GM23338 (cell line): ENCODE measurements around the gene PSMB10. TPM values are rescaled to one million over a fixed set of nuclear protein-coding genes. Genes with fewer than 3 reads are reported as not detected.

Experiments
- ATAC-seq: fragments of 200-7000 bp; cut with Tn5 transposase; 3 replicates; pipeline ENCODE4 v1.9.1; 2020
- DNase-seq: peaks from one replicate; pipeline ENCODE4 v3.0.0-alpha.2; 2015; ENCODE audit warnings: low spot score
- H2AFZ ChIP-seq: fragments of 200-600 bp; sonication (generic); 2 replicates; pipeline ENCODE4 v1.8.0; 2016; ENCODE audit warnings: antibody characterized with exemption, mild to moderate bottlenecking, moderate library complexity
- H3F3A ChIP-seq: fragments of 200-600 bp; sonication (generic); replicated peaks from 2 replicates; pipeline ENCODE4 v1.8.0; 2017; ENCODE audit warnings: antibody characterized with exemption, mixed run types, low read depth
- H3K27ac ChIP-seq: fragments of 200-600 bp; sonication (generic); 2 replicates; pipeline ENCODE4 v1.6.1; 2016; ENCODE audit warnings: low read depth
- H3K27me3 ChIP-seq: fragments of 200-600 bp; sonication (generic); 2 replicates; pipeline ENCODE4 v1.8.0; 2016; ENCODE audit warnings: mild to moderate bottlenecking, mixed run types, moderate library complexity; ENCODE audit not compliant: insufficient read depth
- H3K36me3 ChIP-seq: fragments of 200-600 bp; sonication (generic); 2 replicates; pipeline ENCODE4 v1.8.0; 2016; ENCODE audit warnings: mild to moderate bottlenecking; ENCODE audit not compliant: insufficient read depth
- H3K4me1 ChIP-seq: fragments of 200-600 bp; sonication (generic); 2 replicates; pipeline ENCODE4 v1.8.0; 2016; ENCODE audit warnings: mild to moderate bottlenecking, moderate library complexity; ENCODE audit not compliant: insufficient read depth
- H3K4me2 ChIP-seq: fragments of 200-600 bp; sonication (generic); 2 replicates; pipeline ENCODE4 v1.7.1; 2017; ENCODE audit warnings: mixed run types
- H3K4me3 ChIP-seq: fragments of 200-600 bp; sonication (generic); 2 replicates; pipeline ENCODE4 v1.6.1; 2016; ENCODE audit warnings: mixed run types
- H3K79me2 ChIP-seq: fragments of 200-600 bp; sonication (generic); replicated peaks from 2 replicates; pipeline ENCODE4 v1.8.0; 2017; ENCODE audit warnings: mild to moderate bottlenecking; ENCODE audit not compliant: insufficient read depth
- H3K9me2 ChIP-seq: fragments of 200-600 bp; sonication (generic); 2 replicates; pipeline ENCODE4 v1.8.0; 2017; ENCODE audit not compliant: insufficient read depth
- H4K20me1 ChIP-seq: fragments of 200-600 bp; sonication (generic); replicated peaks from 2 replicates; pipeline ENCODE4 v1.8.0; 2017; ENCODE audit warnings: mild to moderate bottlenecking; ENCODE audit not compliant: insufficient read depth
- H3K27ac Mint-ChIP-seq: 2 replicates; pipeline ENCODE4 v1.8.0; 2020; ENCODE audit warnings: inconsistent platforms, mild to moderate bottlenecking, moderate library complexity, mixed read lengths
- H3K27me3 Mint-ChIP-seq: 3 replicates; pipeline ENCODE4 v1.8.0; 2022; ENCODE audit warnings: low read depth, mild to moderate bottlenecking, moderate library complexity, mixed read lengths, inconsistent platforms; ENCODE audit not compliant: insufficient read depth, poor library complexity
- H3K36me3 Mint-ChIP-seq: 3 replicates; pipeline ENCODE4 v1.8.0; 2021; ENCODE audit warnings: low read depth, mild to moderate bottlenecking, inconsistent platforms, moderate library complexity, mixed read lengths
- H3K4me1 Mint-ChIP-seq: 3 replicates; pipeline ENCODE4 v1.8.0; 2020; ENCODE audit warnings: mild to moderate bottlenecking, inconsistent platforms, mixed read lengths
- H3K4me3 Mint-ChIP-seq: 3 replicates; pipeline ENCODE4 v1.8.0; 2021; ENCODE audit warnings: moderate library complexity, mild to moderate bottlenecking, inconsistent platforms, mixed read lengths
- H3K9me3 Mint-ChIP-seq: 3 replicates; pipeline ENCODE4 v1.8.0; 2020; ENCODE audit warnings: moderate library complexity, mild to moderate bottlenecking, inconsistent platforms, mixed read lengths
- CREB1 ChIP-seq: fragments of 250-450 bp; sonication (Bioruptor Pico); IDR thresholded peaks from 2 replicates; pipeline ENCODE4 v1.5.0; 2020; ENCODE audit warnings: low read depth, mild to moderate bottlenecking, moderate library complexity
- EZH2 ChIP-seq: fragments of 200-600 bp; sonication (generic); IDR thresholded peaks from one replicate; pipeline ENCODE4 v1.8.0; 2017; ENCODE audit warnings: antibody characterized with exemption, mild to moderate bottlenecking, low read depth; ENCODE audit not compliant: unreplicated experiment
- EZH2phosphoT487 ChIP-seq: fragments of 200-600 bp; sonication (generic); IDR thresholded peaks from one replicate; pipeline ENCODE4 v1.8.1; 2018; ENCODE audit warnings: antibody characterized with exemption; ENCODE audit not compliant: unreplicated experiment
- JUNB ChIP-seq: IDR thresholded peaks from one replicate; pipeline ENCODE4 v1.6.1; 2016; ENCODE audit warnings: antibody characterized with exemption; ENCODE audit not compliant: unreplicated experiment
- NANOG ChIP-seq: IDR thresholded peaks from 2 replicates; pipeline ENCODE4 v1.6.1; 2016; ENCODE audit warnings: antibody characterized with exemption, borderline replicate concordance
- POLR2AphosphoS5 ChIP-seq: IDR thresholded peaks from 2 replicates; pipeline ENCODE4 v1.6.1; 2016; ENCODE audit warnings: antibody characterized with exemption, low read depth
- STAT1 ChIP-seq: IDR thresholded peaks from one replicate; pipeline ENCODE4 v1.6.1; 2016; ENCODE audit warnings: antibody characterized with exemption; ENCODE audit not compliant: unreplicated experiment
- ZNF114 ChIP-seq: fragments of 250-450 bp; sonication (Bioruptor Pico); IDR thresholded peaks from 2 replicates; pipeline ENCODE4 v1.5.0; 2020; ENCODE audit warnings: mild to moderate bottlenecking, moderate library complexity
- ZNF331 ChIP-seq: fragments of 250-450 bp; sonication (Bioruptor Pico); IDR thresholded peaks from 2 replicates; pipeline ENCODE4 v1.5.0; 2020; ENCODE audit warnings: low read depth, mild to moderate bottlenecking, moderate library complexity
- polyA plus RNA-seq: library from polyadenylated mRNA; unstranded; fragments of >200 nt; fragmentation: Nextera tagmentation; extraction: Ambion mirVana; gene quantifications from 2 replicates; pipeline ENCODE4 v1.2.1, GENCODE V29; 2016
- total RNA-seq: library from RNA; depleted of rRNA; stranded (reverse); fragments of >200 nt; shearing (Covaris generic); gene quantifications from 2 replicates; pipeline ENCODE4 v1.2.3, GENCODE V29; 2014
- TF ChIP-seq, protein P1 (sequence below), 2 experiments: fragments of 200-600 bp in 1 of 2; sonication (generic) in 1 of 2; conservative IDR thresholded peaks; 2 replicates each; pipeline versions ENCODE4 v1.5.1 to v1.6.1; 2016 to 2017; ENCODE audit warnings: antibody characterized with exemption in 2 of 2, low read depth in 2 of 2, mild to moderate bottlenecking in 2 of 2, moderate library complexity in 1 of 2
- TF ChIP-seq, protein P2 (sequence below): IDR thresholded peaks from one replicate; pipeline ENCODE4 v1.6.1; 2018; ENCODE audit warnings: antibody characterized with exemption; ENCODE audit not compliant: unreplicated experiment
- TF ChIP-seq, protein P3 (sequence below): IDR thresholded peaks from 2 replicates; pipeline ENCODE4 v1.6.1; 2016; ENCODE audit warnings: antibody characterized with exemption
- TF ChIP-seq, protein P4 (sequence below): fragments of 250-450 bp; sonication (Bioruptor Pico); IDR thresholded peaks from 2 replicates; pipeline ENCODE4 v1.5.0; 2020; ENCODE audit warnings: mild to moderate bottlenecking, moderate library complexity

The PSMB10 gene
- total and polyA plus RNA-seq, 2 experiments from 2014 or later, result 27.5 to 114 TPM

DNA sequence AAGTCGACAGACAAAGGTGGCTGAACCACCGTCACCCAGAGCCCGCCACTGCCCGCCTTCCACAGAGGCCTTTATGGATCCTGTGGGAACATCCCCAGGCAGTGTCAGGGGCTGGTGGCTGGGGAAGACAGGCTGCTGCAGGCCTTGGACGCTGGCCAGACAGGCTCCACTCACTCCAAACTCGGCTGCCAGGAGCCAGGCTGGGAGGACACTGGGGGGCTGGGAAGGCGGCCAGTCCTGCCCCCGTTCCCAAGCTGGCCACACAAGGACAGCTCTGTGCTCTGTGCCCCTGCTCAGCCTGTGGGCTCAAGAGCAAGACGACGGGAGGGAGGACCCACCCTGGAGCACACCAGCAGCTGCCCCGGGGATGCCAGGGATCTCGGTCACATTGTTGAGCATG, 14.8 kb upstream of the PSMB10 start:
- H2AFZ ChIP-seq, result no peak overlapping the region
- ATAC-seq, result no peak
- H3K27ac Mint-ChIP-seq, result no peak overlapping the region
- no peaks in the 10 kb centered on the region for H3K9me2 ChIP-seq
- H3K4me1 ChIP-seq, result no peaks in the 10 kb centered on the region
- H3K79me2 ChIP-seq, result no peaks in the 10 kb centered on the region
- no peaks in the 10 kb centered on the region for H4K20me1 ChIP-seq
- no peak overlapping the region for H3K4me3 Mint-ChIP-seq
- H3K9me3 Mint-ChIP-seq, result no peaks in the 10 kb centered on the region
- no peaks in the 10 kb centered on the region for H3K27me3 ChIP-seq
- DNase-seq, result no peak
- H3F3A ChIP-seq, result no peaks in the 10 kb centered on the region
- no peak overlapping the region for H3K4me2 ChIP-seq
- no peaks in the 10 kb centered on the region for H3K4me1 Mint-ChIP-seq
- H3K4me3 ChIP-seq, result no peak overlapping the region
- no peak for TF ChIP-seq JUNB
- TF ChIP-seq NANOG, result no peak
- TF ChIP-seq, protein P1, sequence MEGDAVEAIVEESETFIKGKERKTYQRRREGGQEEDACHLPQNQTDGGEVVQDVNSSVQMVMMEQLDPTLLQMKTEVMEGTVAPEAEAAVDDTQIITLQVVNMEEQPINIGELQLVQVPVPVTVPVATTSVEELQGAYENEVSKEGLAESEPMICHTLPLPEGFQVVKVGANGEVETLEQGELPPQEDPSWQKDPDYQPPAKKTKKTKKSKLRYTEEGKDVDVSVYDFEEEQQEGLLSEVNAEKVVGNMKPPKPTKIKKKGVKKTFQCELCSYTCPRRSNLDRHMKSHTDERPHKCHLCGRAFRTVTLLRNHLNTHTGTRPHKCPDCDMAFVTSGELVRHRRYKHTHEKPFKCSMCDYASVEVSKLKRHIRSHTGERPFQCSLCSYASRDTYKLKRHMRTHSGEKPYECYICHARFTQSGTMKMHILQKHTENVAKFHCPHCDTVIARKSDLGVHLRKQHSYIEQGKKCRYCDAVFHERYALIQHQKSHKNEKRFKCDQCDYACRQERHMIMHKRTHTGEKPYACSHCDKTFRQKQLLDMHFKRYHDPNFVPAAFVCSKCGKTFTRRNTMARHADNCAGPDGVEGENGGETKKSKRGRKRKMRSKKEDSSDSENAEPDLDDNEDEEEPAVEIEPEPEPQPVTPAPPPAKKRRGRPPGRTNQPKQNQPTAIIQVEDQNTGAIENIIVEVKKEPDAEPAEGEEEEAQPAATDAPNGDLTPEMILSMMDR (conservative IDR thresholded peaks at IDR 0.05; ENCODE audit: low read depth in 2 of 2), result no peak
- no peak for TF ChIP-seq CREB1 (CRISPR knock-in tag)
- TF ChIP-seq POLR2AphosphoS5, result no peak
- TF ChIP-seq, protein P2, sequence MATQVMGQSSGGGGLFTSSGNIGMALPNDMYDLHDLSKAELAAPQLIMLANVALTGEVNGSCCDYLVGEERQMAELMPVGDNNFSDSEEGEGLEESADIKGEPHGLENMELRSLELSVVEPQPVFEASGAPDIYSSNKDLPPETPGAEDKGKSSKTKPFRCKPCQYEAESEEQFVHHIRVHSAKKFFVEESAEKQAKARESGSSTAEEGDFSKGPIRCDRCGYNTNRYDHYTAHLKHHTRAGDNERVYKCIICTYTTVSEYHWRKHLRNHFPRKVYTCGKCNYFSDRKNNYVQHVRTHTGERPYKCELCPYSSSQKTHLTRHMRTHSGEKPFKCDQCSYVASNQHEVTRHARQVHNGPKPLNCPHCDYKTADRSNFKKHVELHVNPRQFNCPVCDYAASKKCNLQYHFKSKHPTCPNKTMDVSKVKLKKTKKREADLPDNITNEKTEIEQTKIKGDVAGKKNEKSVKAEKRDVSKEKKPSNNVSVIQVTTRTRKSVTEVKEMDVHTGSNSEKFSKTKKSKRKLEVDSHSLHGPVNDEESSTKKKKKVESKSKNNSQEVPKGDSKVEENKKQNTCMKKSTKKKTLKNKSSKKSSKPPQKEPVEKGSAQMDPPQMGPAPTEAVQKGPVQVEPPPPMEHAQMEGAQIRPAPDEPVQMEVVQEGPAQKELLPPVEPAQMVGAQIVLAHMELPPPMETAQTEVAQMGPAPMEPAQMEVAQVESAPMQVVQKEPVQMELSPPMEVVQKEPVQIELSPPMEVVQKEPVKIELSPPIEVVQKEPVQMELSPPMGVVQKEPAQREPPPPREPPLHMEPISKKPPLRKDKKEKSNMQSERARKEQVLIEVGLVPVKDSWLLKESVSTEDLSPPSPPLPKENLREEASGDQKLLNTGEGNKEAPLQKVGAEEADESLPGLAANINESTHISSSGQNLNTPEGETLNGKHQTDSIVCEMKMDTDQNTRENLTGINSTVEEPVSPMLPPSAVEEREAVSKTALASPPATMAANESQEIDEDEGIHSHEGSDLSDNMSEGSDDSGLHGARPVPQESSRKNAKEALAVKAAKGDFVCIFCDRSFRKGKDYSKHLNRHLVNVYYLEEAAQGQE, result no peak
- TF ChIP-seq, protein P3, sequence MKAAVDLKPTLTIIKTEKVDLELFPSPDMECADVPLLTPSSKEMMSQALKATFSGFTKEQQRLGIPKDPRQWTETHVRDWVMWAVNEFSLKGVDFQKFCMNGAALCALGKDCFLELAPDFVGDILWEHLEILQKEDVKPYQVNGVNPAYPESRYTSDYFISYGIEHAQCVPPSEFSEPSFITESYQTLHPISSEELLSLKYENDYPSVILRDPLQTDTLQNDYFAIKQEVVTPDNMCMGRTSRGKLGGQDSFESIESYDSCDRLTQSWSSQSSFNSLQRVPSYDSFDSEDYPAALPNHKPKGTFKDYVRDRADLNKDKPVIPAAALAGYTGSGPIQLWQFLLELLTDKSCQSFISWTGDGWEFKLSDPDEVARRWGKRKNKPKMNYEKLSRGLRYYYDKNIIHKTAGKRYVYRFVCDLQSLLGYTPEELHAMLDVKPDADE, result no peak
- TF ChIP-seq ZNF114 (CRISPR knock-in tag), result no peak
- no peak for TF ChIP-seq ZNF331 (CRISPR knock-in tag)
- TF ChIP-seq STAT1, result no peak
- TF ChIP-seq, protein P4, sequence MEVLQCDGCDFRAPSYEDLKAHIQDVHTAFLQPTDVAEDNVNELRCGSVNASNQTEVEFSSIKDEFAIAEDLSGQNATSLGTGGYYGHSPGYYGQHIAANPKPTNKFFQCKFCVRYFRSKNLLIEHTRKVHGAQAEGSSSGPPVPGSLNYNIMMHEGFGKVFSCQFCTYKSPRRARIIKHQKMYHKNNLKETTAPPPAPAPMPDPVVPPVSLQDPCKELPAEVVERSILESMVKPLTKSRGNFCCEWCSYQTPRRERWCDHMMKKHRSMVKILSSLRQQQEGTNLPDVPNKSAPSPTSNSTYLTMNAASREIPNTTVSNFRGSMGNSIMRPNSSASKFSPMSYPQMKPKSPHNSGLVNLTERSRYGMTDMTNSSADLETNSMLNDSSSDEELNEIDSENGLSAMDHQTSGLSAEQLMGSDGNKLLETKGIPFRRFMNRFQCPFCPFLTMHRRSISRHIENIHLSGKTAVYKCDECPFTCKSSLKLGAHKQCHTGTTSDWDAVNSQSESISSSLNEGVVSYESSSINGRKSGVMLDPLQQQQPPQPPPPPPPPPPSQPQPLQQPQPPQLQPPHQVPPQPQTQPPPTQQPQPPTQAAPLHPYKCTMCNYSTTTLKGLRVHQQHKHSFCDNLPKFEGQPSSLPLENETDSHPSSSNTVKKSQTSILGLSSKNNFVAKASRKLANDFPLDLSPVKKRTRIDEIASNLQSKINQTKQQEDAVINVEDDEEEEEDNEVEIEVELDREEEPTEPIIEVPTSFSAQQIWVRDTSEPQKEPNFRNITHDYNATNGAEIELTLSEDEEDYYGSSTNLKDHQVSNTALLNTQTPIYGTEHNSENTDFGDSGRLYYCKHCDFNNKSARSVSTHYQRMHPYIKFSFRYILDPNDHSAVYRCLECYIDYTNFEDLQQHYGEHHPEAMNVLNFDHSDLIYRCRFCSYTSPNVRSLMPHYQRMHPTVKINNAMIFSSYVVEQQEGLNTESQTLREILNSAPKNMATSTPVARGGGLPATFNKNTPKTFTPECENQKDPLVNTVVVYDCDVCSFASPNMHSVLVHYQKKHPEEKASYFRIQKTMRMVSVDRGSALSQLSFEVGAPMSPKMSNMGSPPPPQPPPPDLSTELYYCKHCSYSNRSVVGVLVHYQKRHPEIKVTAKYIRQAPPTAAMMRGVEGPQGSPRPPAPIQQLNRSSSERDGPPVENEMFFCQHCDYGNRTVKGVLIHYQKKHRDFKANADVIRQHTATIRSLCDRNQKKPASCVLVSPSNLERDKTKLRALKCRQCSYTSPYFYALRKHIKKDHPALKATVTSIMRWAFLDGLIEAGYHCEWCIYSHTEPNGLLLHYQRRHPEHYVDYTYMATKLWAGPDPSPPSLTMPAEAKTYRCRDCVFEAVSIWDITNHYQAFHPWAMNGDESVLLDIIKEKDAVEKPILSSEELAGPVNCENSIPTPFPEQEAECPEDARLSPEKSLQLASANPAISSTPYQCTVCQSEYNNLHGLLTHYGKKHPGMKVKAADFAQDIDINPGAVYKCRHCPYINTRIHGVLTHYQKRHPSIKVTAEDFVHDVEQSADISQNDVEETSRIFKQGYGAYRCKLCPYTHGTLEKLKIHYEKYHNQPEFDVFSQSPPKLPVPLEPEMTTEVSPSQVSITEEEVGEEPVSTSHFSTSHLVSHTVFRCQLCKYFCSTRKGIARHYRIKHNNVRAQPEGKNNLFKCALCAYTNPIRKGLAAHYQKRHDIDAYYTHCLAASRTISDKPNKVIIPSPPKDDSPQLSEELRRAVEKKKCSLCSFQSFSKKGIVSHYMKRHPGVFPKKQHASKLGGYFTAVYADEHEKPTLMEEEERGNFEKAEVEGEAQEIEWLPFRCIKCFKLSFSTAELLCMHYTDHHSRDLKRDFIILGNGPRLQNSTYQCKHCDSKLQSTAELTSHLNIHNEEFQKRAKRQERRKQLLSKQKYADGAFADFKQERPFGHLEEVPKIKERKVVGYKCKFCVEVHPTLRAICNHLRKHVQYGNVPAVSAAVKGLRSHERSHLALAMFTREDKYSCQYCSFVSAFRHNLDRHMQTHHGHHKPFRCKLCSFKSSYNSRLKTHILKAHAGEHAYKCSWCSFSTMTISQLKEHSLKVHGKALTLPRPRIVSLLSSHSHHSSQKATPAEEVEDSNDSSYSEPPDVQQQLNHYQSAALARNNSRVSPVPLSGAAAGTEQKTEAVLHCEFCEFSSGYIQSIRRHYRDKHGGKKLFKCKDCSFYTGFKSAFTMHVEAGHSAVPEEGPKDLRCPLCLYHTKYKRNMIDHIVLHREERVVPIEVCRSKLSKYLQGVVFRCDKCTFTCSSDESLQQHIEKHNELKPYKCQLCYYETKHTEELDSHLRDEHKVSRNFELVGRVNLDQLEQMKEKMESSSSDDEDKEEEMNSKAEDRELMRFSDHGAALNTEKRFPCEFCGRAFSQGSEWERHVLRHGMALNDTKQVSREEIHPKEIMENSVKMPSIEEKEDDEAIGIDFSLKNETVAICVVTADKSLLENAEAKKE (CRISPR knock-in tag), result no peak
- no peak for TF ChIP-seq EZH2
- TF ChIP-seq EZH2phosphoT487, result no peak
- peaks cover 4% of the 10 kb centered on the region for H3K27me3 Mint-ChIP-seq
- no peak overlapping the region for H3K27ac ChIP-seq
- peaks cover 13% of the 10 kb centered on the region; the same call in 1 of the 2 replicates for H3K36me3 ChIP-seq
- peaks cover 37% of the 10 kb centered on the region for H3K36me3 Mint-ChIP-seq
